ENCODE measurements around the gene COL20A1.

- TF ChIP-seq POLR2A (IDR thresholded peaks at IDR 0.05) (no peak), CTCF (IDR thresholded peaks at IDR 0.05) (no peak)
Measured at GRCh38 chr20:63349516-63349895, 56.5 kb downstream of the COL20A1 start.

Data from right lobe of liver (tissue), 4 donors.